AG08395 (cell line): ENCODE results near the gene MBP.

Source experiments
- DNase-seq: peaks from one replicate; pipeline ENCODE4 v3.0.0; 2012; ENCODE audit warnings: mixed read lengths, low spot score

The MBP gene

DNA sequence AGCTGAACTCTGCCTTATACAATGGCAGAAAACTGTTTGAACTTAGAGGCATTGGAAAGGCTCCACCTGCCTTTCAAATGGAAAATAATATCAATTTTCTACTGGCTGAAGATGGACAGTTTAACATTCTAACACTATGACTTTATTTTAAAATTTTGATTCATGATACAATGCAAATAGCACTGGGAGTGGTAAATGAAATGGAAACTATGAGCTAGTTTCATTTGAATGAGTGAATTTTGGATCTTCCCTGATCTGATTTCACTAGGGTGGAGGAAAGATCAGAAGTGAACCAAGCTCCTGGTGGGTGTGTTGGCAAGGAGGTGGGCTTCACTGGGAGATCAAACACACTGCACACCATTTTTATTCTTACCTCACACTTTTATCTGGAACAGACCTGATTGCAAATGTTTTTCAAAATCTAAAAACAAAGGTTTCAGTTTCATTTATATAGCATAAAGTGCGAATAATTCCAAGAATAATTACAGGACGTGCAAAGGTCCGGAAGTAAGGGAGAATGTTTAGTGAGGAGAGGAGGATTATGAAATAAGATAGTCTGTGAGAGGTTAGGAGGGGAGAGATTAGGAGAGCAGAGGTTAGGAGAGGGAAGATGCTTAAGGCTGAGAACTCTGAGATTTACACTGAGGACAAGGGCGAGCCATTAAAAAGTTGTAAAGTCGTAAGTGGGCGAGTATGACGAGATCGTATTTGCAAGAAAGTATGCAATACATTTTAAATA, 18.6 kb upstream of the MBP start:
- no peak for DNase-seq

- DNase-seq, result no peak
Observed at GRCh38 chr18:77150588-77150987, 18.0 kb upstream of the MBP start.

- DNase-seq, result no peak
Observed at GRCh38 chr18:77148289-77148688, 15.7 kb upstream of the MBP start.

GRCh38 chr18:77147418-77147852, 14.9 kb upstream of the MBP start:
- DNase-seq, result peak; percentile 39

DNA sequence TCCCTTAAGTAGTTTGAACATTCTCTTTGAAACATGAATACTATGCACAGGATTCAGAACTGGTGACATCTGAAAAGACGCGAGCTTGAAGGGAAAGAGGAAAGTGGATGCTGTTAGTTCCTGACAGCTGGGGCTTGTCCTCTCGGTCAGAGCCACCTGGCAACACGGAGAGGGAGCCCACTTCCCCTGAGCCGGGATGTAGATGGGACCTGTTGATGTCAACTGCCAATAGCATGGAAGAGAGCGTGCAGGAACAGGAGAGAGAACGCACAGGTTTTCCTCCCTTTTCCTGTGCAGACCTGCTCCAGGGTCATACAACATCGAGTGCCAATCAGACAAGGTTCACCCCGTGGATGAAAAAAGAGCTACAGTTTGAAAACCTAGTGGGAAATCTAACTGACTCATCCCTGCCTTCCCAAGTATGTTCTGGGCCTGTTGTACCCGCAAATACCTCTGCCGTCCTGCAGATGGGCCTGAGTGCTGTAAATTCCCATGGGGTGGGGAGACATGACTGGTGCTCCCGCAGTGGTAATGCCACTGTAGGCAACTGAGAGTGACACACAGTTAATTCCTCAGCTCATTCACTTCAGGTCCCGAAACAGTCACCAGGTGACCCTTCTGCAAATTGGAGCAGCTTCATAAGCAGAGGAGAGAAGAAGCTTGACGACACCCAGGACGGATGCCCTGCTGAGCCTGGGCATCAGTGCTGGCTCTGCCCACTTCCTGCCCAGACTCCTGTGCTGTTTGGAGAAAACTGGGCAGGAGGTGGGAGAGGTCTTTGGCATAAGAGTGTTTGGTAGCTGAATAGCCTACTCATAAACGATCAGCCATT, 13.9 kb upstream of the MBP start:
- no peak for DNase-seq

DNA sequence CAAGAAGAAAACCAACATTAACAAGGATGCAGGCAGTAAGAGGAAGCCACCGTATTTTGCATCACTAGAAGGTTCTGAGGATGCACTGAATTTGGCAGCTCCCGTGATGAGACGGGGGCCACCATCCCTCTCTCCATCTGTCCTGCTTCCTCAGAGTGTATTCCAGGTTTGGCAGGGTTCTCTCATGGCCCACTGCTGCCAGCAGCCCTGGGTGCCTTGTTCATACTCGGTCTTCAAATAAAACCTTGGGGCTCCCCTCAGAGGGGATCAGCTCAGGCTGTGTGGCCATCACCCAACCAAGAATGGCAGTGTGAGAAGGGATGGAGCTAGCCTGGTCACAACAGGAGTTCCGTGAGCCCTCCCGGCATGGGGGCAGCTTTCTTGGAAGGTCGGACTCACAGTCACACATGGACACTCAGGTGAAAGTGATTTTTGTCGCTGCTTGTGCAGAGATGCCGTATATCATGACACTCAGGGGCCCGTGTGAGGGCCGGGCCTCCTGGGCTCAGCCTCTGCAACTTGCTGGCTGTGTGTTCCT, 12.8 kb upstream of the MBP start:
- no peak for DNase-seq

- DNase-seq, result peak; percentile 29
Observed at GRCh38 chr18:77144451-77145118, 12.0 kb upstream of the MBP start.

DNA sequence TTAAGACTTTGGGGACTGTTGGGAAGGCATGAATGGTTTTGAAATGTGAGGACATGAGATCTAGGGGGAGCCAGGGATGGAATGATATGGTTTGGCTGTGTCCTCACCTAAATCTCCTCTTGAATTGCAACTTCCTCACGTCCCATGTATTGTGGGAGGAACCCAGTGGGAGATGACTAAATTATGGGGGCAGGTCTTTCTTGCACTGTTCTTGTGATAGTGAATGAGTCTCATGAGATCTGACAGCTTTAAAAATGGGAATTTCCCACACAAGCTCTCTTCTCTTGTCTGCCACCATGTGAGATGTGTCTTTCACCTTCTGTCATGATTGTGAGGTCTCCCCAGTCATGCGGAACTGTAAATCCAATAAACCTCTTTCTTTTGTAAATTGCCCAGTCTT, 11.5 kb upstream of the MBP start:
- no peak for DNase-seq

DNA sequence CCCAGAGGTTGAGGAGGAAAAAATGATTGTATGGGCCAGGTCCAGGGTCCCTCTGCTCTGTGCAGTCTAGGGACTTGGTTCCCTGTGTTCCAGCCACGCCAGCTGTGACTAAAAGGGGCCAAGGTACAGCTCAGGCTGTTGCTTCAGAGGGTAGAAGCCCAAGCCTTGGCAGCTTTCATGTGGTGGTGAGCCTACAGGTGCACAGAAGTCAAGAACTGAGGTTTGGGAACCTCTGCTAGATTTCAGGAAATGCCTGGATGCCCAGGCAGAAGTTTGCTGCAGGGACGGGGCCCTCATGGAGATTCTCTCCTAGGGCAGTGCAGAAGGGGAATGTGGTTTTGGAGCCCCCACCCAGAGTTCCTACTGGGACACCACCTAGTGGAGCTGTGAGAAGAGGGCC, 10.6 kb upstream of the MBP start:
- no peak for DNase-seq

- no peak for DNase-seq
Observed at GRCh38 chr18:77141401-77142118, 9.0 kb upstream of the MBP start.

GRCh38 chr18:77140439-77141109, 8.0 kb upstream of the MBP start:
- DNase-seq, result no peak

- DNase-seq, result no peak
Observed at GRCh38 chr18:77140030-77140429, 7.4 kb upstream of the MBP start.

DNA sequence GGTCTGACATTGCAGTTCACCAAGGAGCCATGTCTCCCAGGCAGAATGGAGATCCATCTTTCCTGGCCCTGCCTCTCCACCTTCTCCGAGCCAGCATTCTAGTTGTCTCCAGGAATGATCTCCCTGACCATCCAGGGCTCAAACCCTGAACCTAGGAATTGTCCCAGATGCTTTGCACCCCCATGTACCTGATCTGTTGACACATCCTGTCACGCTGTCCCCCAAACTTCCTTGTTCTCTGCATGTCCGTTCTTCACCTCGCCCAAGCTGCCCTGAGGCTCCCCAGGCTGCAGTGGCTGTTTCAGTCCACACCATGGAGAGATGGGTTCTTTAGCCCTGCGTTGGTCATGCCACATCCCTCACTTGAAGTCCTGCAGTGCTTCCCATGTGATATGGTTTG, 7.0 kb upstream of the MBP start:
- no peak for DNase-seq

DNA sequence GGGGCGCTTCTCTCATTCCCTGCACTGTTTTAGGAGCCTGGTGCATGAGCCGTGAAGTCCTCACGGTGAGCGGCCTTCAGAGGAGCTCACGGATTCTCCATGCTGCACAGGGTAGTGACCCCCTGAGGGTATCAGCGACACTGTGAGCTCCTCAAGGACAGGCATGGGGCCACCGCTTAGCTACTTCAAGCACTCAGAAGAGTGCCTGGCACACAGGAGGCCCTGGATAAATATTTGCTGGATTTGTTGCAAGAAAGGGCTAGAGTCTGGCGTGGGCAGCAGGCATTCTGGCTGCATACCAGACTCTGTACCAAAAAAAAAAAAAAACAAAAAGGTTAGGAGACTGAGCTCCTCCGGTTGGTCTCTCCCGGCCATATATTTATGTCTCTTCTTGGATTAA, 5.7 kb upstream of the MBP start:
- DNase-seq, result no peak

GRCh38 chr18:77137851-77138250, 5.3 kb upstream of the MBP start:
- no peak for DNase-seq

DNA sequence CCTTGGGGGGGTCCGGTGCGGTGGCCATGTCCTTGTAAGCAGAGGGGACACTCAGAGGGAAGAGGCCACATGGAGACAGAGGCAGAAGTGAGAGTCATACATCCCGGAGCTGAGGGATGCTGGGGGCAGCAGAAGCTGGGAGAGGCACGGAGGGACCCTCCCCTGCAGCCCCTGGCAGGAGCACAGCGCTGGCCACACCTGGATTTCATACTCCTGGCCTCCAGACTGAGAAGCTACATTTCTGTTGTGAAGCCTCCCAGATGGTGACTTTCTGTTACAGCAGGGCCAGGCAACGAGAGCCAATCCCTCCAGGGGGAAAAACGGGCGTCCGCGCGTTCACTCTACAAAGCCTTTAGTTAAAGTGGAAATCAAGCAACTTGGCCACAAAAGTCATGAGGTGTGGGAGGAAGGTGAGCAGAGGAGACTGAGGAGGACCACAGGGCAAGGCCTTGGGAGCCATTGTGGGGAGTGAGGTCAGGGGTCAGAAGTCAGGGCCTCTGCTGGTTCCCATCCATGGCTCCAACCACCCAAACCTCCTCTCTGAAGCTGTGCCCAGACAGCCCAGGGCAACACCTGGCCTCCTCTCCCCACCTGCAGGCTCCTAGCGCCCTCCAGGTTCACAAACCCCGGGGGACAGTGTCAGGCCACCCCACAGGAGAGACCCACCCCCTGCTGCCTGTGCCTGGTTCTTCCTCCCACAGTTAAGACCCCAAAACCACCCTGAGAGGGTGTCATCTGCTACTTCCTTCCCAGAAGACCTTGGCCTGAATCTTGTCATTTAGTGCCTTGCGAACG, 4.5 kb upstream of the MBP start:
- DNase-seq, result no peak

DNA sequence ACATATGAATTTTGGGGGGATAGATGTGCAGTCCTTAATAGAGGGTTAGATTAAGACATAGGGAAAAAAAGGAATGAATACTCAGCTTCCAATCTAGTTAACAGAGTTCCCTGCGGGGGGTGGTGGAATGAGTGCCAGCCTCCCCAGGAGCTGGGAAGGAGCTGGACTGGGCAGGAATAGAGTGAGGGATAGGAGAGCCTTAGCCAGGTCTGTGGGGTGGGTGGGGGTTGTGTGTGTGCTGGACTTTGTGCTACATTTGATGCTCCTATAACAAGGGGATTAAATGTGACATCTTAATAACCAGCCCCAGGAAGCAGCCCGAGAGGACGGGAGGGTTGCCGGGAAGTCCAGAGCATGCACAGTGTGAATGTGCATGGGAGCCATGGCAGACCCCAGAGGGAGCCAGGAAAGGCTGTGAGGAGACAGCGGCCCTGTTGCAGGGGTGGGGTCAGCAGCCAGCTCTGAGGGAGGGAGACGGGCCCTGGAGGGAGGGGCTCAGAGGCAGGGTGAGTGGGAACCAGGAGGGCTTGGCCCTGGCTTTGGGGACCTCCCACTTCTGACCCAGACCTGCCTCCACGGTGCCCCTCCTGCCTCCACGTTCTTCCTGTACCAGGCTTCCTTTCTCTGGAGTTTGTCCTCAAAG, 3.6 kb upstream of the MBP start:
- no peak for DNase-seq

- no peak for DNase-seq
Observed at GRCh38 chr18:77135339-77136075, 2.9 kb upstream of the MBP start.

GRCh38 chr18:77134611-77135010, 2.0 kb upstream of the MBP start:
- no peak for DNase-seq
